COLO829 (cell line): ENCODE measurements around the gene SPDYE8.
"Not testable (repeated sequence)": the region's sequence is repeated elsewhere in the genome, so short reads cannot be mapped to it uniquely, and the experiment has no call there.

ENCODE experiments used
- DNase-seq: peaks from one replicate; pipeline ENCODE4 v3.0.0; 2012; ENCODE audit warnings: low spot score

The SPDYE8 gene, protein sequence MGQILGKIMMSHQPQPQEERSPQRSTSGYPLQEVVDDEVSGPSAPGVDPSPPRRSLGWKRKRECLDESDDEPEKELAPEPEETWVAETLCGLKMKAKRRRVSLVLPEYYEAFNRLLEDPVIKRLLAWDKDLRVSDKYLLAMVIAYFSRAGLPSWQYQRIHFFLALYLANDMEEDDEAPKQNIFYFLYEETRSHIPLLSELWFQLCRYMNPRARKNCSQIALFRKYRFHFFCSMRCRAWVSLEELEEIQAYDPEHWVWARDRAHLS

DNA sequence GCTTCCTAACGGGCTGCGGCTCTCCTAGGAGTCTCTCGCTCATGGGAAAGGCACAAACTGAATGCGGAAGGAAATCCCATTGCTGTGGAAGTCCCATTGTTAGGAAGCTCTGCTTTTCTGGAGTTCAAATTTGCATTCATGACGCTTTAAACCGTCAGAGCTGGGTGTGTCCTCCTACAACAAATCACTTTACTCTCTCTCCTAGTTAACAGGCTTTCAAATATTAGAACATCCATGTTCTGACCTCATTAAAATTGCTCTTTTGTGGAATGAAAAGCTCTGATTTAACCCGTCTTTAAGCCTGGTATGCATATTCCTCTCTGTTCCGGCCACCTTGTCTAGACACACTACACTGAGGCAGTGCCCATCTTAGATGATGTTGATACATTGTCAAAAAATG is at the start of gene SPDYE8:
TSS of gene SPDYE8 (minus strand) at position 101 of the 400 bp plus-strand sequence. CDS start 1,800 bp downstream, outside the sequence.
- DNase-seq = not testable (repeated sequence)

DNA sequence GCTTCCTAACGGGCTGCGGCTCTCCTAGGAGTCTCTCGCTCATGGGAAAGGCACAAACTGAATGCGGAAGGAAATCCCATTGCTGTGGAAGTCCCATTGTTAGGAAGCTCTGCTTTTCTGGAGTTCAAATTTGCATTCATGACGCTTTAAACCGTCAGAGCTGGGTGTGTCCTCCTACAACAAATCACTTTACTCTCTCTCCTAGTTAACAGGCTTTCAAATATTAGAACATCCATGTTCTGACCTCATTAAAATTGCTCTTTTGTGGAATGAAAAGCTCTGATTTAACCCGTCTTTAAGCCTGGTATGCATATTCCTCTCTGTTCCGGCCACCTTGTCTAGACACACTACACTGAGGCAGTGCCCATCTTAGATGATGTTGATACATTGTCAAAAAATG is 28.2 kb upstream of the SPDYE8 start, which contains the start of gene SPDYE11:
TSS of gene SPDYE11 (minus strand) at position 101 of the 400 bp plus-strand sequence. CDS start 1,800 bp downstream, outside the sequence.
- DNase-seq = not testable (repeated sequence)

- DNase-seq = not testable (repeated sequence)
These were observed 23.1 kb downstream of the SPDYE8 start for GRCh38 chr7:73006491-73006890.

GRCh38 chr7:73005693-73006447 is 23.7 kb downstream of the SPDYE8 start:
- DNase-seq = not testable (repeated sequence)

DNA sequence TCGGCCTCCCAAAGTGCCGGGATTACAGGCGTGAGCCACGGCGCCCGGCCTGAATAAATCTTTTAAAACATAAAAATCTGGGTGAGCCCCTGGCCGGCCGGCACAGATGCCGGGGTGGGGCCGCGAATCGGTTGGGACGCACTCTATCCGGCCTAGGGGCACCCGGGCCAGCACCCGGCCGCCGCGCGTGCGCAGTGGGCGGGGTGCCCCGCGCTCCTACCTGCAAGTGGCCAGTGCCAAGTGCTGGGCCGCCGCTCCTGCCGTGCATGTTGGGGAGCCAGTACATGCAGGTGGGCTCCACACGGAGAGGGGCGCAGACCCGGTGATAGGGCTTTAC is 24.2 kb downstream of the SPDYE8 start:
- not testable (repeated sequence) for DNase-seq

DNA sequence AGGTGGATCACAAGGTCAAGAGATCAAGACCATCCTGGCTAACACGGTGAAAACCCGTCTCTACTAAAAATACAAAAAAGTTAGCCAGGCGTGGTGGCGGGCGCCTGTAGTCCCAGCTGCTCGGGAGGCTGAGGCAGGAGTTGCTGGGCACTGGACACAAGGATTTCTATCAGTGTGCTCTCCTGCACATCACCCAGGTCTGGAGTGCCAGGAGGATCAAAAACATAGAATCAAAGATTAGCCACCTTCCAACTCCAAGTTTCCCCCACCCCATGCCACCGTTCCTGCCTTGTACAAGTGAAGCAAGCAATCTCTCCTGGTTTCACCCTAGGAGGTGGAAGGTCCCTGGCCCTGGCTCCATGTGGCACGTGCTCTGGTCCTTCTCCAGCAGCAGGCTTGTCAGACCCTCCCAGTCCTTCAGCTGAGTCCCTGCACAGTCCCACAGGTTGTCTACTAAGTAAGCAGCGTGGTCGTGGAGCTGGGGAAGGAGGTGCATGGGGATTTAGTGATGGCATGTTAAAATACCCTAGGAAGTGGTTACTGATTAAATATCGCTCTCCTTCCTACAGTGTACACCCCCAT is 31.6 kb downstream of the SPDYE8 start:
- not testable (repeated sequence) for DNase-seq

DNA sequence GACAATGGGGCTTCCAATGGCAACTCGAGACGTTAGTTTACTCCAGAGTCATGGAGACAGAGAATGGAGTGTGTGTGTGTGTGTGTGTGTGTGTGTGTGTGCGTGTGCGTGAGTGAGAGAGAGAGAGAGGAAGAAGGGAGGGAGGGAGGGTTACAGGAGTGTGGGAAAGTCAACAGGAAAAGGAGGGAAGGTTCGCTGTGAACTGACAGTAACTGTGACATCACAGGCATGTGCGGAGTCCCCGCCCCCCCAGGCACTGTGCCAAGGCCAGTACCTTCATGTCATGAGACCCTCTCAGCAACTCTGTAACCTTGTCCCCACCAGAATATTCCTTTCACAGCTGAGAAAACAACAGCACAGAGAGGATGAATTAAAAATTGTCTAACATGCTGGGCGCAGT is 32.1 kb downstream of the SPDYE8 start:
- not testable (repeated sequence) for DNase-seq

DNA sequence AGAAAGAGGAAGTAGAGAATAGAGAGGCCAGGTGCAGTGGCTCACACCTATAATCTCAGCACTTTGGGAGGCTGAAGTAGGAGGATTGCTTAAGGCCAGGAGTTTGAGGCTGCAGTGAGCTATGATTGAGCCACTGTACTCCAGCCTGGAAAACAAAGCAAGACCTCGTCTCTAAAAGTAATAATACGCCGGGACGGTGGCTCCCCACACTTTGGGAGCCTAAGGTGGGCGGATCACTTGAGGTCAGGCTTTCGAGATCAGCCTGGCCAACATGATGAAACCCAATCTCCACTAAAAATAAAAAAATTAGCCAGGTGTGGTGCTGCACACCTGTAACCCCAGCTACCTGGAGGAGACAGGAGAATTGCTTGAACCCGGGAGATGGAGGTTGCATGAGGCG is 34.1 kb downstream of the SPDYE8 start:
- not testable (repeated sequence) for DNase-seq

- not testable (repeated sequence) for DNase-seq
These were observed 39.2 kb downstream of the SPDYE8 start for GRCh38 chr7:72990146-72990913.

- not testable (repeated sequence) for DNase-seq
These were observed 47.5 kb downstream of the SPDYE8 start for GRCh38 chr7:72982084-72982483.

DNA sequence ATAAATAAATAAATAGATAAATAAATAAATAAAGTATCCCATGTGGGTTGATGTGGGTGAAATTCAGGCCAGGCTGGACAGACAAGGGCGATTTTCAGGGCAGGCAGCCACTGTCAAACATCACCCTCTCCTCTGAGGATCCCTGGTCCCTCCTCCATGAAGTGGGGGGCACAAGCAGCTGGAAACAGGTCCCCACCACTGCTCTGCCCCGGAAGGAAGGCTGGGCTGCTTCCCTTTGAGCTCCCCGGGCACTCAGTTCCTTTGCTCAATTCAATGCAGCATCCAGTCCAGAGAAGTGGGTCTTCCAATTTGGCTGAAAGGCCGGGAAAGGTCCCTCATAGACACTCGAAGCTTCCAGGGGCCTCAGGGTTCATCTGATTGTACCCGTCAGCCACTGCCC is 49.2 kb downstream of the SPDYE8 start:
- not testable (repeated sequence) for DNase-seq

GRCh38 chr7:72976434-72976833 is 53.1 kb downstream of the SPDYE8 start:
- not testable (repeated sequence) for DNase-seq

GRCh38 chr7:72975656-72976286 is 53.8 kb downstream of the SPDYE8 start:
- DNase-seq = not testable (repeated sequence)

GRCh38 chr7:72974781-72975180 is 54.8 kb downstream of the SPDYE8 start:
- not testable (repeated sequence) for DNase-seq

GRCh38 chr7:72971505-72971904 is 58.1 kb downstream of the SPDYE8 start:
- DNase-seq = not testable (repeated sequence)
